Measurements from ENCODE around the gene BICC1.

BICC1 gene

DNA sequence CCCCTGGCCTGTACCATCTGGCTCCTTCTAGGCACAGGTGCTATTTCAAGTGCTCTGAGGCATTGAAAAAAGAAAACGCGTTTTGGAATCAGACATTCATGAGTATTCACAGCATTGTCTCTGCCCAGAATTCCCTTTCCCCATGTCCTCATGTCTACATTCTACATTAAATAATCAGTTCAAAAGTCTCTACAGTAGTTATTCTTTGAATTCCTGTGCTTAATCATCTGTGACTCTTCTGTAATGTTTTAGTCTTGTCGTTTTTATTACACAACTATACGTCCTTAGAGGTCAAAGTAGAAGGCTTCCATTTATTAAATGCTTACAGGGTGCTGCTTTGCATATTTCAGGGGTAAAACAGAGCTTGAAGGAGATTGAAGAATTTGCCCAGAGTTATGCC is 95.7 kb downstream of the BICC1 start:
- TF ChIP-seq, protein P1, sequence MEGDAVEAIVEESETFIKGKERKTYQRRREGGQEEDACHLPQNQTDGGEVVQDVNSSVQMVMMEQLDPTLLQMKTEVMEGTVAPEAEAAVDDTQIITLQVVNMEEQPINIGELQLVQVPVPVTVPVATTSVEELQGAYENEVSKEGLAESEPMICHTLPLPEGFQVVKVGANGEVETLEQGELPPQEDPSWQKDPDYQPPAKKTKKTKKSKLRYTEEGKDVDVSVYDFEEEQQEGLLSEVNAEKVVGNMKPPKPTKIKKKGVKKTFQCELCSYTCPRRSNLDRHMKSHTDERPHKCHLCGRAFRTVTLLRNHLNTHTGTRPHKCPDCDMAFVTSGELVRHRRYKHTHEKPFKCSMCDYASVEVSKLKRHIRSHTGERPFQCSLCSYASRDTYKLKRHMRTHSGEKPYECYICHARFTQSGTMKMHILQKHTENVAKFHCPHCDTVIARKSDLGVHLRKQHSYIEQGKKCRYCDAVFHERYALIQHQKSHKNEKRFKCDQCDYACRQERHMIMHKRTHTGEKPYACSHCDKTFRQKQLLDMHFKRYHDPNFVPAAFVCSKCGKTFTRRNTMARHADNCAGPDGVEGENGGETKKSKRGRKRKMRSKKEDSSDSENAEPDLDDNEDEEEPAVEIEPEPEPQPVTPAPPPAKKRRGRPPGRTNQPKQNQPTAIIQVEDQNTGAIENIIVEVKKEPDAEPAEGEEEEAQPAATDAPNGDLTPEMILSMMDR (IDR thresholded peaks at IDR 0.05; ENCODE audit: poor library complexity, severe bottlenecking): no peak
- DNase-seq (ENCODE audit: low spot score) (no peak), ATAC-seq (ENCODE audit: low read depth) (no peak)
- Histone ChIP-seq H3K9me3 (ENCODE audit: severe bottlenecking) (no peaks in the 10 kb centered on the region), H3K4me1 (ENCODE audit: insufficient read depth, poor library complexity, severe bottlenecking) (no peaks in the 10 kb centered on the region), H3K27me3 (ENCODE audit: insufficient read depth, poor library complexity, severe bottlenecking) (no peaks in the 10 kb centered on the region), H3K36me3 (ENCODE audit: low read depth) (no peaks in the 10 kb centered on the region), H3K4me3 (ENCODE audit: severe bottlenecking) (no peak overlapping the region), H3K27ac (ENCODE audit: poor library complexity, severe bottlenecking) (no peak overlapping the region)

DNA sequence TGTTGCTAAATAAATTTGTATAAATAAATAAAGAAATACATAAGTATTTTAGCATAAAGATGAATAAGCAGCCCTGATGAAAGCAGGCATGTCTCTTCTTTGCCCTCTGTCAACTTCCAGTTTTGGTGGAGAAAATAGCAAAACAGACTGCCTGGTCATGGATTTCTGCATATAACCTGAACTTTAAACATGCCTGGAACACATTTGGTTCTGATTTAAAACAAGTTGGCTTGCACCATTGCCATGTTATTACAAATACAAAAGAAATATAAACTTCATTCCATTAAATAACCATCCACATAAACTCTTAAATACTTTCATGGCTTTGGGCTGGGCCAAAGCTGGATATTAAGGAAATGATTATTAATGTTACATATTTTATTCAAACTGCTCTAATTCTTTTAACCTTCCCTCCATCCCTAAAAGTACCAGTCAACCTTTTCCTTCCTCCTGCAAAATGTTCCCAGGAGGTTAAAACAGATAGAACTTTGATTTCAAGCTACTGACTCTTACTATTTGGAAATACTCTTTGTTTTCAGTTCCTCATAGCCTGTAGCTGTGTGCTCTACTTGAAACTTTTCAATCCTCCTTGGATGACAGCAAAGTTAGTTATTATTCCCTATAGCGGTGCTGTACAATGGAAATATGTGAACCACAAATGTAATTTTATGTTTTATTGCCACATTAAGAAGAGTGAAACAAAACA is 96.3 kb downstream of the BICC1 start:
- DNase-seq (ENCODE audit: low spot score): no peak
- Histone ChIP-seq H3K27ac (ENCODE audit: poor library complexity, severe bottlenecking) (no peak overlapping the region), H3K36me3 (ENCODE audit: low read depth) (no peaks in the 10 kb centered on the region), H3K9me3 (ENCODE audit: severe bottlenecking) (no peaks in the 10 kb centered on the region), H3K4me1 (ENCODE audit: insufficient read depth, poor library complexity, severe bottlenecking) (no peaks in the 10 kb centered on the region), H3K27me3 (ENCODE audit: insufficient read depth, poor library complexity, severe bottlenecking) (no peaks in the 10 kb centered on the region), H3K4me3 (ENCODE audit: severe bottlenecking) (no peak overlapping the region)
- ATAC-seq (ENCODE audit: low read depth): no peak
- TF ChIP-seq, protein P1 (IDR thresholded peaks at IDR 0.05; ENCODE audit: poor library complexity, severe bottlenecking): no peak

DNA sequence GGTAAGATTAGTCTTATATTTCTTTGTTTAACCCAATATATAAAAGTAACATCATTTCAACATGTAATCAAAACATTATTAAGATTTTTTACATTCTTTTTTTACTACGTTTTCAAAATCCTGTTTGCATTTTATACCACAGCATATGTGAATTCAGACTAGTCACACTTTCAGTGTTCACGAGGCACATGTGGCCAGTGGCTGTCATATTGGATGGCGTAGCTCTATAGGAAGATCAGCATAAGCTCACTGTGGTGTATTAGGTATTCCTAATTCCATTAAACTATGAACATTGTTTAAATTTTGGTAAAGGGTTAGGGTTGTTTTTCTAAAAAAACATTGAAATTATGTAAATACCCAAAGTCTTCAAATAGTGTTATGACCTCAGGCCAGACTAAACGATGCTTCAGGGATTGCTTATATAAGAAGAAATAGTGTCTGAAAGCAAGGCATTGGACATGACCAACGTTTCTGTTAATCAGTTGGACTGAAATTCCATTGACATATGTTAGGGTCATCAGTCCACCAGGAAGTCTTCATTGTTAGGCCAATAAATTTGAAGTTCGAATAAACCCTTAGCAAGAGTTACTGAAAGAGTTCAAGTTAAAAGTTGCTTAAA is 97.0 kb downstream of the BICC1 start:
- H3K36me3 ChIP-seq (ENCODE audit: low read depth): no peaks in the 10 kb centered on the region
- no peak for DNase-seq (ENCODE audit: low spot score)
- TF ChIP-seq, protein P1 (IDR thresholded peaks at IDR 0.05; ENCODE audit: poor library complexity, severe bottlenecking): no peak
- no peaks in the 10 kb centered on the region for H3K4me1 ChIP-seq (ENCODE audit: insufficient read depth, poor library complexity, severe bottlenecking)
- no peaks in the 10 kb centered on the region for H3K27me3 ChIP-seq (ENCODE audit: insufficient read depth, poor library complexity, severe bottlenecking)
- H3K9me3 ChIP-seq (ENCODE audit: severe bottlenecking): no peaks in the 10 kb centered on the region
- no peak overlapping the region for H3K27ac ChIP-seq (ENCODE audit: poor library complexity, severe bottlenecking)
- no peak for ATAC-seq (ENCODE audit: low read depth)
- H3K4me3 ChIP-seq (ENCODE audit: severe bottlenecking): no peak overlapping the region

DNA sequence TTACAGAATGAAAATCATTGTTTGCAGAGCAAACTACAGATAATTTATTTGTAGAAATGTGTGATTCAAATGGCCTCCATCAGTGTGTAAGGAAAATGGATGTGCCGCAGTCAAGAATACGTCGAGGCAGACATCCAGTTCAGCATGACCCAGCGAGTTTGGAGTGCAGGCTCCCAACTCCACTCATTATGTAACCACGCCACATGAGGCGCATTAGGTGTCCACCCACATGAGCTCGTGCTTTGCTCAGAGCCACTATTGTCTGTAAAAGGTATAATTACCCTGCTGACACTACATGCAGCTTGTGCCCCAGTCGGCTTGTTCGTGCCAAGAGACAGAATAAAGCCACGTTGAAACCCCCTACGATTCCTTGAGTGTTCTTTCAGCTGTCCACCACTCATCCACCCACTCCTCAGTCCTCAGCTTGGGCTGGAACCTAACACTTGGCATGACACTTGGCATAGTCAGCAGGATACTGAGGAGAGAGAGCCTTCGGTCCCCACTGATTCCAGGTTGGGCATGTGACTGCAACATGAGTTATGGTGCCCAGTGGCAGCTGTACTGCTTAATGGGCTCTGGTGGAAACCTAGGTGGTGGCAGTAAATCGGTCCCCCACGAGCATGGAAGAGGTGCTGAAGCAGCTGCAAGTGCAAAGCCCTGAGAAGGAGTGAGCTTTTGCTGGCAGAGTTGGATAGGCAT is 102.7 kb downstream of the BICC1 start:
- Histone ChIP-seq H3K9me3 (ENCODE audit: severe bottlenecking) (no peaks in the 10 kb centered on the region), H3K27me3 (ENCODE audit: insufficient read depth, poor library complexity, severe bottlenecking) (no peaks in the 10 kb centered on the region), H3K4me3 (ENCODE audit: severe bottlenecking) (no peak overlapping the region), H3K27ac (ENCODE audit: poor library complexity, severe bottlenecking) (no peak overlapping the region), H3K4me1 (ENCODE audit: insufficient read depth, poor library complexity, severe bottlenecking) (no peaks in the 10 kb centered on the region), H3K36me3 (ENCODE audit: low read depth) (no peaks in the 10 kb centered on the region)
- ATAC-seq (ENCODE audit: low read depth): no peak
- no peak for DNase-seq (ENCODE audit: low spot score)
- TF ChIP-seq, protein P1 (IDR thresholded peaks at IDR 0.05; ENCODE audit: poor library complexity, severe bottlenecking): no peak
